NCI-H748 (cell line): ENCODE data around the gene SUGCT.

Experiments used
- DNase-seq: peaks from one replicate; lab custom pipeline; 2025; ENCODE audit not compliant: unreplicated experiment; lab: John Stamatoyannopoulos, UW

The SUGCT gene

GRCh38 chr7:40457776-40458480, 323.1 kb downstream of the SUGCT start:
- no peak for DNase-seq

GRCh38 chr7:40463446-40463845, 328.6 kb downstream of the SUGCT start:
- no peak for DNase-seq

- no peak for DNase-seq
These were observed 334.4 kb downstream of the SUGCT start for GRCh38 chr7:40468891-40469864.

- no peak for DNase-seq
These were observed 335.3 kb downstream of the SUGCT start for GRCh38 chr7:40470091-40470592.

- no peak for DNase-seq
These were observed 336.0 kb downstream of the SUGCT start for GRCh38 chr7:40470817-40471216.

- DNase-seq = no peak
These were observed 337.1 kb downstream of the SUGCT start for GRCh38 chr7:40471891-40472290.

GRCh38 chr7:40474790-40475680, 340.2 kb downstream of the SUGCT start:
- DNase-seq = no peak

- DNase-seq = no peak
These were observed 340.8 kb downstream of the SUGCT start for GRCh38 chr7:40475681-40475982.

- no peak for DNase-seq
These were observed 342.3 kb downstream of the SUGCT start for GRCh38 chr7:40477094-40477493.

GRCh38 chr7:40482845-40483244, 348.0 kb downstream of the SUGCT start:
- no peak for DNase-seq

GRCh38 chr7:40483630-40484029, 348.8 kb downstream of the SUGCT start:
- no peak for DNase-seq

- DNase-seq = no peak
These were observed 355.2 kb downstream of the SUGCT start for GRCh38 chr7:40489844-40490602.

GRCh38 chr7:40490603-40490924, 355.8 kb downstream of the SUGCT start:
- DNase-seq = no peak

GRCh38 chr7:40492946-40493345, 358.1 kb downstream of the SUGCT start:
- DNase-seq = no peak

- no peak for DNase-seq
These were observed 358.8 kb downstream of the SUGCT start for GRCh38 chr7:40493609-40494051.

GRCh38 chr7:40498924-40499510, 364.2 kb downstream of the SUGCT start:
- DNase-seq = no peak

- DNase-seq = no peak
These were observed 364.9 kb downstream of the SUGCT start for GRCh38 chr7:40499718-40500117.

GRCh38 chr7:40500219-40500618, 365.4 kb downstream of the SUGCT start:
- no peak for DNase-seq

GRCh38 chr7:40502359-40502758, 367.6 kb downstream of the SUGCT start:
- no peak for DNase-seq

- DNase-seq = no peak
These were observed 371.4 kb downstream of the SUGCT start for GRCh38 chr7:40506158-40506557.
